Stimulated activated naive B cell treated with anti-CD40 and anti-IgM and Interleukin-4, amounts not matched to agents 10 μg/mL and 1 μg/mL and 100 μg/mL, for 72 hours (primary cell): ENCODE measurements around the gene GUCA2B.

Experiments
- ATAC-seq, 2 donors: fragments of 150-1000 bp; cut with Tn5 transposase; replicated peaks; 2 replicates each; pipeline ENCODE4 v1.10.0; 2021; ENCODE audit warnings: moderate library complexity in 1 of 2
- DNase-seq: peaks from one replicate; pipeline ENCODE4 v3.0.0; 2021
- H3K27ac Mint-ChIP-seq: one replicate; pipeline ENCODE4 v1.8.0; 2022; ENCODE audit warnings: mild to moderate bottlenecking, mixed read lengths
- H3K27me3 Mint-ChIP-seq, 2 donors: one replicate each; pipeline ENCODE4 v1.8.0; 2022; ENCODE audit warnings: mixed read lengths in 2 of 2
- H3K36me3 Mint-ChIP-seq, 2 donors: one replicate each; pipeline ENCODE4 v1.8.0; 2022; ENCODE audit warnings: mixed read lengths in 2 of 2, mild to moderate bottlenecking in 1 of 2
- H3K4me1 Mint-ChIP-seq, 2 donors: one replicate each; pipeline ENCODE4 v1.8.0; 2022; ENCODE audit warnings: mixed read lengths in 2 of 2, mild to moderate bottlenecking in 1 of 2
- H3K4me3 Mint-ChIP-seq, 2 donors: one replicate each; pipeline ENCODE4 v1.8.0; 2022; ENCODE audit warnings: mild to moderate bottlenecking in 2 of 2, mixed read lengths in 2 of 2, moderate library complexity in 1 of 2
- H3K9me3 Mint-ChIP-seq, 2 donors: one replicate each; pipeline ENCODE4 v1.8.0; 2022; ENCODE audit warnings: mixed read lengths in 2 of 2, mild to moderate bottlenecking in 1 of 2

Gene GUCA2B

DNA sequence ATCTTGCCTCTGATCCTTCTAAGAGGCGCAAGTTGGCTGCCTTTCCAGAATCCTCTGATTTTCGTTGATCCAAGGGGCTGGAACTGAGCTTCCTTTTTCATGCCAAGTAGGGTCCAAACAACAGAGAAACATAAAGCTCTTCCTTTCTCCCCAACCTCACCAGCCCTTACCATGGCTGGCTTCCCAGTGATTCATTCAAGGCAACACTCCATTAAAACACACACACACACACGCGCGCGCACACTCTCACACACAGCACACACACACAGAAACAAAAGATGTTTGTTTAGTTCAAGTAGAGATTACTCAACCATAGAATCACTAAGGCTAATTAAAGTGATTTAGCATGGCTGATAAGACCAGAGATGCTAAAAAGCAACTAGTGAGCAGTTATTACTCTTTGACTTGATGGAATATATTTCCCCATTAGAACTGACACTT lies 24.4 kb downstream of the GUCA2B start:
- H3K27me3 Mint-ChIP-seq = no peaks in the 10 kb centered on the region
- H3K9me3 Mint-ChIP-seq = no peaks in the 10 kb centered on the region
- no peak overlapping the region for H3K4me3 Mint-ChIP-seq
- H3K27ac Mint-ChIP-seq = no peak overlapping the region
- DNase-seq (no peak), ATAC-seq (no peak)
- H3K36me3 Mint-ChIP-seq = peaks cover 7 to 19% of the 10 kb centered on the region in 2 donors
- peaks cover 0 to 3% of the 10 kb centered on the region in 2 donors for H3K4me1 Mint-ChIP-seq

DNA sequence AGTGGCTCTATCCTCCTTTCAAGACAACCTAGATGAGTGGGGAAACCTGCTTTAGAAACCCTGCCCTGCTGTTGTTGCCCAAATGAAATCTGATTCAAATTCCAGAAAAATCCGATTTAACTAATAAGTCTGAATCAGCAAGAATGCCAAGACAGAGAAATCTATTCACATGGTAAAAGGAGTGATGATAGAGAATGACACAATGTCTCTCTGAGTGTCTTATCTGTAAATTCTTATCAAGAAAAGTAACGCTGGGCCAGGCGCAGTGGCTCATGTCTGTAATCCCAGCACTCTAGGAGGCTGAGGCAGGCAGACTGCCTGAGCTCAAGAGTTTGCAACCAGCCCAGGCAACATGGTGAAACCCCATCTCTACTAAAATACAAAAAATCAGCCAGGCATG lies 25.0 kb downstream of the GUCA2B start:
- H3K27ac Mint-ChIP-seq = no peak overlapping the region
- peaks cover 0 to 3% of the 10 kb centered on the region in 2 donors for H3K4me1 Mint-ChIP-seq
- ATAC-seq = no peak
- H3K27me3 Mint-ChIP-seq = no peaks in the 10 kb centered on the region
- peaks cover 12 to 19% of the 10 kb centered on the region in 2 donors for H3K36me3 Mint-ChIP-seq
- no peaks in the 10 kb centered on the region for H3K9me3 Mint-ChIP-seq
- DNase-seq = no peak
- no peak overlapping the region for H3K4me3 Mint-ChIP-seq

- peaks cover 0 to 3% of the 10 kb centered on the region in 2 donors for H3K4me1 Mint-ChIP-seq
- H3K27me3 Mint-ChIP-seq = no peaks in the 10 kb centered on the region
- ATAC-seq (no peak), DNase-seq (no peak)
- H3K27ac Mint-ChIP-seq = peak overlapping the region; percentile 47
- H3K36me3 Mint-ChIP-seq = peaks cover 12 to 19% of the 10 kb centered on the region in 2 donors
- no peaks in the 10 kb centered on the region for H3K9me3 Mint-ChIP-seq
- no peak overlapping the region for H3K4me3 Mint-ChIP-seq
These were observed 26.1 kb downstream of the GUCA2B start for GRCh38 chr1:42179275-42179674.

GRCh38 chr1:42179900-42180329 lies 26.7 kb downstream of the GUCA2B start:
- ATAC-seq = no peak
- H3K9me3 Mint-ChIP-seq = no peaks in the 10 kb centered on the region
- peaks cover 14 to 23% of the 10 kb centered on the region in 2 donors for H3K36me3 Mint-ChIP-seq
- no peak for DNase-seq
- peaks cover 0 to 3% of the 10 kb centered on the region in 2 donors for H3K4me1 Mint-ChIP-seq
- no peak overlapping the region for H3K4me3 Mint-ChIP-seq
- H3K27me3 Mint-ChIP-seq = no peaks in the 10 kb centered on the region
- H3K27ac Mint-ChIP-seq = no peak overlapping the region

GRCh38 chr1:42181687-42182086 lies 28.5 kb downstream of the GUCA2B start:
- no peaks in the 10 kb centered on the region for H3K9me3 Mint-ChIP-seq
- H3K4me1 Mint-ChIP-seq = peaks cover 0 to 3% of the 10 kb centered on the region in 2 donors
- no peak overlapping the region for H3K4me3 Mint-ChIP-seq
- no peak overlapping the region for H3K27ac Mint-ChIP-seq
- H3K27me3 Mint-ChIP-seq = no peaks in the 10 kb centered on the region
- DNase-seq (no peak), ATAC-seq (no peak)
- H3K36me3 Mint-ChIP-seq = peaks cover 19 to 34% of the 10 kb centered on the region in 2 donors

- no peak for DNase-seq
- no peak overlapping the region for H3K4me3 Mint-ChIP-seq
- H3K4me1 Mint-ChIP-seq = no peaks in the 10 kb centered on the region
- H3K27me3 Mint-ChIP-seq = no peaks in the 10 kb centered on the region
- peaks cover 27 to 42% of the 10 kb centered on the region in 2 donors for H3K36me3 Mint-ChIP-seq
- ATAC-seq = no peak
- no peak overlapping the region for H3K27ac Mint-ChIP-seq
- H3K9me3 Mint-ChIP-seq = no peaks in the 10 kb centered on the region
These were observed 30.2 kb downstream of the GUCA2B start for GRCh38 chr1:42183210-42183956.

- Mint-ChIP-seq H3K27ac (no peak overlapping the region), H3K27me3 (no peaks in the 10 kb centered on the region), H3K36me3 (peaks cover 27 to 42% of the 10 kb centered on the region in 2 donors), H3K9me3 (no peaks in the 10 kb centered on the region), H3K4me3 (no peak overlapping the region), H3K4me1 (no peaks in the 10 kb centered on the region)
- ATAC-seq (no peak), DNase-seq (no peak)
These were observed 30.7 kb downstream of the GUCA2B start for GRCh38 chr1:42183957-42184268.

DNA sequence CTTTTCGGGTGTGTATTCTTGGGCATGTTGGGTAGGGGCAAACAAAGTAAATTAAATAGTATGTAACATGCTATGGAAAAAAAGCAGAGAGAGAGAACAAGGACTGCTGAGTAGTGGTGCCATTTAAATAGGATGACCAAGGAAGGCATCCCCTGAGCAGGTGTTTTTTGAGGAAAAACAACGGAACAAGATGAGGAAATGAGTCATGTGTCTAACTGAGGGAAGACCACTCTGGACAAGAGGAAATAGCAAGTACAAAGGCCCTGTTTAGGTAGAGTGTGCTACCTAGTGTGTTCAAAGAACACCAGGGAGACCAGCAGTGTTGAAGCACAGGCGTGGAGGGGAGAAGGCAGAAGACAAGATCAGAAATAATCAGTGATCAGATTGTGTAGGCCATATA lies 31.4 kb downstream of the GUCA2B start:
- no peak overlapping the region for H3K27ac Mint-ChIP-seq
- no peak overlapping the region for H3K4me3 Mint-ChIP-seq
- no peak for ATAC-seq

GRCh38 chr1:42186152-42186551 lies 32.9 kb downstream of the GUCA2B start:
- no peak for DNase-seq
- ATAC-seq = no peak
- Mint-ChIP-seq H3K27me3 (no peaks in the 10 kb centered on the region), H3K36me3 (peaks cover 31 to 43% of the 10 kb centered on the region in 2 donors), H3K4me1 (no peaks in the 10 kb centered on the region), H3K9me3 (no peaks in the 10 kb centered on the region), H3K27ac (no peak overlapping the region), H3K4me3 (no peak overlapping the region)

More for the DNA sequence above, 31.4 kb downstream of the GUCA2B start:
- Mint-ChIP-seq H3K9me3 (no peaks in the 10 kb centered on the region), H3K27me3 (no peaks in the 10 kb centered on the region), H3K36me3 (peaks cover 27 to 40% of the 10 kb centered on the region in 2 donors), H3K4me1 (no peaks in the 10 kb centered on the region)
- DNase-seq = no peak

DNA sequence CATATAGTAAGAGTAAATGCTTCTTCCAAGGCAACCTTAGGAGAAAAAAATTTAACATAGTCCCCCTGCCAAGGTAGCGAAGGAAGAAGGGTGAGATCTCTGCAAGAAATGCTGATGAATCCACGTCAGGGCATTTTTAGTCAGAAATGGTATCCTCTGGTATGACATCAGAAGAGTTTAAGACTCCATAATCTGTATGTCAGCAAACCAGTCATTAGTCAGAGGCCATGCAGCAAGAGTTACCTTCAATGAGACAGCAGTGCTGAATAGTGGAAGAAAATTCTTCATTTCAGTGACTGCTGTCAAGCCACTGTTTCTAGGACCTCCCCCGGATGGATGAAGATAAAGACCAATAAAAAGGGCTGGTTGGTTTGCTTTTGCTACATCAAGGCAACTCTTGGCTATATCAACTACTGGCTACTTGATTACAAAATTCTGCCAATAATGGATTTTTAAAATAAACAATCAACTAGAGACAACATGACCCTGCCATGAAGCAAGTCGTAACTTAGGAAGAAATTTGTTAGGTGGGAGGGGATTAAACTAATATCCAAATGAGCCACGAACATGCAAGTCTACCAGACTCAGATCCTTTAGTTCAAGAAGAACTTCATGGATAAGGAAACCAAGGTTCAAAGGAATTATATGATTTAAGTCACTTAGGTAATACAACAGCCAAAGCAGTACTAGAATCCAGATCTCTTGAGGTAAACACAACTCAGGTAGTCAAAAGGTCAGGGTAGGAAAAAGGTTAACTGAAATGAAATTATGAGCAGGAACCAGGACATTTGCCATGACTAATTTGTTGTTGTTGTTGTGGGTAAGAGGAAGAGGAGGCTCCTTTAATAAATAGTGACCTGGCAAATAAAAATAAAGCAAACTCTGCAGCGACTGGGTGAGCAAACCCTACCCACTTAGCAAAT lies 37.0 kb downstream of the GUCA2B start:
- H3K4me1 Mint-ChIP-seq = no peaks in the 10 kb centered on the region
- no peak overlapping the region for H3K27ac Mint-ChIP-seq
- H3K36me3 Mint-ChIP-seq = peaks cover 29 to 44% of the 10 kb centered on the region in 2 donors
- no peak overlapping the region for H3K4me3 Mint-ChIP-seq
- ATAC-seq = no peak
- no peaks in the 10 kb centered on the region for H3K27me3 Mint-ChIP-seq
- no peaks in the 10 kb centered on the region for H3K9me3 Mint-ChIP-seq
- DNase-seq = no peak

- H3K36me3 Mint-ChIP-seq = peaks cover 25 to 35% of the 10 kb centered on the region in 2 donors
- peak overlapping the region; percentile 21 for H3K27ac Mint-ChIP-seq
- no peaks in the 10 kb centered on the region for H3K27me3 Mint-ChIP-seq
- ATAC-seq (no peak), DNase-seq (no peak)
- H3K4me3 Mint-ChIP-seq = no peak overlapping the region
- H3K9me3 Mint-ChIP-seq = no peaks in the 10 kb centered on the region
- H3K4me1 Mint-ChIP-seq = no peaks in the 10 kb centered on the region
These were observed 38.1 kb downstream of the GUCA2B start for GRCh38 chr1:42191319-42191718.

DNA sequence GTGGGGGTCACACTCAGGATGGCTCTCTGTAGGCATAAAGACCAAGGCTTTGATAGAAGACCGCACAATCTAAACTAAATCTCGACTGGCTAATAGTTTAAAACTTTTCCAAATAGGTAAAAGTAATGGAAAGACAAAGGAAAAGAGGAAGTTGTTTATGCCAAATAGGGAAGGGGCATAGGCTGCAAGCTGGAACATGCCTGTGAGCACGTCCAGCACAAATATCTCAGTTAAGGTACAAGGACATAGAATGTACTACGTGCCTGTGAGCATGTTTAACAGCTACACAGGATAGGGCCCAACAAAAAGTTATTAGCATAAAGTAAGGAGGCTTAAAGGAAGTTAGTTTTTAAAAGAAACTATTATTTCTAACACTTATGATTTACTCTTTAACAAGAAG lies 38.9 kb downstream of the GUCA2B start:
- Mint-ChIP-seq H3K36me3 (peaks cover 20 to 37% of the 10 kb centered on the region in 2 donors), H3K4me3 (no peak overlapping the region), H3K9me3 (no peaks in the 10 kb centered on the region), H3K27me3 (no peaks in the 10 kb centered on the region), H3K27ac (no peak overlapping the region), H3K4me1 (no peaks in the 10 kb centered on the region)
- ATAC-seq = no peak
- no peak for DNase-seq

GRCh38 chr1:42195841-42196240 lies 42.6 kb downstream of the GUCA2B start:
- H3K4me3 Mint-ChIP-seq = no peak overlapping the region
- ATAC-seq (no peak), DNase-seq (no peak)
- no peaks in the 10 kb centered on the region for H3K9me3 Mint-ChIP-seq
- H3K27me3 Mint-ChIP-seq = no peaks in the 10 kb centered on the region
- no peaks in the 10 kb centered on the region for H3K4me1 Mint-ChIP-seq
- H3K36me3 Mint-ChIP-seq = peaks cover 19 to 36% of the 10 kb centered on the region in 2 donors
- no peak overlapping the region for H3K27ac Mint-ChIP-seq

DNA sequence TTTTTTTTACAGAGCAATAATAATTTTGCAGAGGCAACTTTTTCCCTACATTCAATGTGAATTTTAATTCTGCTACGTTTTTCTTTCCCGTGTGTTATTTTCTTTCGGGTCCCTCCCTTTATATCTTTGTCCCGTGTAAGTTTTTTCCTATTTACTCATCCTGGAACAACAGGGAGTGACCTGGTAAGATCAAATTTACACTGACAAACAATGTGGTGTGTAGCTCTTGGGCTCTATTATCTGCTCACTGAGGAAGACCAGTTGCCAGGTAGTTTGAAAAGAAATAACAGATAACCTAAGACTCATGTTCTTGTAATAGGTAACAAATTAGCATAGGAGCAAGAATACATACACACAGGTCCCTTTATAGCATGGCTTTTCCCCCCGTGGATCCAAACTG lies 45.0 kb downstream of the GUCA2B start:
- H3K4me3 Mint-ChIP-seq = no peak overlapping the region
- H3K27ac Mint-ChIP-seq = no peak overlapping the region
- no peak for DNase-seq
- no peaks in the 10 kb centered on the region for H3K4me1 Mint-ChIP-seq
- peaks cover 7 to 9% of the 10 kb centered on the region in 2 donors for H3K9me3 Mint-ChIP-seq
- ATAC-seq = no peak
- H3K27me3 Mint-ChIP-seq = no peaks in the 10 kb centered on the region
- H3K36me3 Mint-ChIP-seq = peaks cover 26 to 45% of the 10 kb centered on the region in 2 donors

GRCh38 chr1:42201986-42202385 lies 48.8 kb downstream of the GUCA2B start:
- H3K27me3 Mint-ChIP-seq = no peaks in the 10 kb centered on the region
- peaks cover 46 to 67% of the 10 kb centered on the region in 2 donors for H3K36me3 Mint-ChIP-seq
- peaks cover under 1 to 4% of the 10 kb centered on the region in 2 donors for H3K4me1 Mint-ChIP-seq
- peaks cover 11 to 12% of the 10 kb centered on the region in 2 donors for H3K9me3 Mint-ChIP-seq
- H3K4me3 Mint-ChIP-seq = no peak overlapping the region
- no peak overlapping the region for H3K27ac Mint-ChIP-seq
- DNase-seq (no peak), ATAC-seq (no peak)
